ENCODE measurements around the gene USP9X. TPM values are rescaled to one million over a fixed set of nuclear protein-coding genes. Genes with fewer than 3 reads are reported as not detected.
"Not testable (repeated sequence)": the region's sequence is repeated elsewhere in the genome, so short reads cannot be mapped to it uniquely, and the experiment has no call there.

The USP9X gene
- total RNA-seq, 1 experiment from 2014 or later, result 43.5 TPM

- no peak for DNase-seq (ENCODE audit: low spot score)
Measured at GRCh38 chrX:41085512-41085877, 250 bp downstream of the USP9X start.

GRCh38 chrX:41085878-41086626 lies 807 bp downstream of the USP9X start:
- peak; percentile 36 for DNase-seq (ENCODE audit: low spot score)

GRCh38 chrX:41086627-41086932 lies 1.3 kb downstream of the USP9X start:
- no peak for DNase-seq (ENCODE audit: low spot score)

GRCh38 chrX:41087201-41087600 lies 2.0 kb downstream of the USP9X start:
- no peak for DNase-seq (ENCODE audit: low spot score)

DNA sequence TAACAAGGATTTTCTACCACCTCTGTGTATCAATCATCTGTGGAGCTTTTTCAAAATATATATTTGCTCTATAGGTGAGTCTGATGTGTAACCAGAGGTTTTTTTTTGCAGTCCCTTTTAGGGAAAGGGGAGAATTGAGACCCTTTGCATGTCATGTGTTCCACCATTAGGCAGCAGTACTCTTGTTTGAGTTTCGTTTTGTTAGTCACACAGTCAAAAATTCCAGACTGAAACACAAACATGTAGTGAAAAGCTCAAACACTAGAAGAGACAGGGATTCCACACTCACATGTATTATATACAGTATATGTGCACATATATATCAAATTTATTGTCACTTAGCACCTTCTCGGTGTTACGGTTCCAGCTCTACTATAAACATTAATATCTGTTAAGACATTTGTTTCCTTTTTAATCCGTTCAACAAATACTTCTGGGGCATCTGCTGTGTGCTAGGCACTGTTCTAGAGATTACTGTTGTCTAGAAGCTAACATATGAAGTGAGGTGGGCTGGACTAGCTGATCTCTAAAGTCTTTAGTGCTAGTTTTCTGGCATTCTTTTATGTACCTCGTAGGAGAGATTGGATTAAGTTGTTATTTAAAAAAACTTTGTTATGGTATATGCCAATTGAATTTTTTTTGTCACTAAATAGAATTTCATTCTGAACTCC lies 5.5 kb downstream of the USP9X start:
- no peak for DNase-seq (ENCODE audit: low spot score)

DNA sequence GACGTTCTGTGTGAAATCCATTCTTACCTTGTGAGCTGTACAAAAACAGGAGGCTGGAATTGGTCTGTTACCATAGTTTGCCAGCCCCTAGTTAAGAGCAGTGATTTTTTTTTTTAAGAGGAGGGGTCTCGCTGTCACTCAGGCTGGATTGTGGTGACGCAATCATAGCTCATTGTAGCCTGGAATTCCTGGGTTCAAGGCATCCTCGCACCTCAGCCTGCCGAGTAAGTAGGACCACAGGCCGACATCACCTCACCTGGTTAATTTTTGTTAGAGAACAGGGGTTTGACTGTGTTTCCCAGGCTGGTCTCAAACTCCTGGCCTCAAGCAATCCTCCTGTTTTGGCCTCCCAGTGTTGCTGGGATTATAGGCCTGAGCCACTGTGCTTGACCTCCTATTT lies 7.5 kb downstream of the USP9X start:
- no peak for DNase-seq (ENCODE audit: low spot score)

DNA sequence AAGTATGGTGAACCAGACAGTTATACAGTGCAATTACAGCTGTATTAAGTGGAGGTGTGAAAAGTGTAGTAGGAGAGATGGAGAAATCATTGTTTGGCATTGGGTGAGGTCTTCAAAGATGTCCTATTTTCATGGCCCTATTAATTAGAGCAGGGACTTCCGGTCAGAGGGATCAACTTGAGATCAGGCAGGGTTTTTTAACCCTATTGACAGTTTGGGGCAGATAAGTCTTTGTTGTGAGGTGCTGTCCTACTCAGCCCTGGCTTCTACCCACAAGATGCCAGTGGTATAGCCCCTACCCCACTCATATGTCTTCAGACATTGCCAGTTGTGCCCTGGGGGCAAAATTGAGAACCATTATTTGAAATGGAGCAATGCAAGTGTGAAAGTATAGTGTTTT lies 9.9 kb downstream of the USP9X start:
- no peak for DNase-seq (ENCODE audit: low spot score)

GRCh38 chrX:41095908-41096307 lies 10.7 kb downstream of the USP9X start:
- no peak for DNase-seq (ENCODE audit: low spot score)

- DNase-seq (ENCODE audit: low spot score), result no peak
Measured at GRCh38 chrX:41096339-41096955, 11.2 kb downstream of the USP9X start.

DNA sequence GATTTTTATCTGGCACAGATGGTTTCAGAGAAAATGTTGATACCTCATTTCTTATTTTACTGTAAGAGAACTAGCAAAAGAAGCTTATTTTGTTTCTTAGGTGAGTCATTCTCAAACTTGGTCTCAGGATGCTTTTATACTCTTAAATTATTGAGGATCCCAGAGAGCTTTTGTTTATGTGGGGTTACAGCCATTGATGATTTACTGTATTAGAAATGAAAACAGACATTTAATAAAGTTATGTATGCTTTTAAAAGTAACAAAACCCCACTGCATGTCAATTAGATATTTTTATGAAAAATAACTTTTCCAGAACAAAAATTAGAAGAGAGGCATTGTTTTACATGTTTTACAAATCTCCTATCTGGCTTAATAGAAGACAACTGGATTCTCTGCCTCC lies 12.1 kb downstream of the USP9X start:
- no peak for DNase-seq (ENCODE audit: low spot score)

GRCh38 chrX:41100200-41100599 lies 15.0 kb downstream of the USP9X start:
- DNase-seq (ENCODE audit: low spot score), result no peak

GRCh38 chrX:41100819-41101218 lies 15.6 kb downstream of the USP9X start:
- no peak for DNase-seq (ENCODE audit: low spot score)

GRCh38 chrX:41105005-41105404 lies 19.8 kb downstream of the USP9X start:
- no peak for DNase-seq (ENCODE audit: low spot score)

DNA sequence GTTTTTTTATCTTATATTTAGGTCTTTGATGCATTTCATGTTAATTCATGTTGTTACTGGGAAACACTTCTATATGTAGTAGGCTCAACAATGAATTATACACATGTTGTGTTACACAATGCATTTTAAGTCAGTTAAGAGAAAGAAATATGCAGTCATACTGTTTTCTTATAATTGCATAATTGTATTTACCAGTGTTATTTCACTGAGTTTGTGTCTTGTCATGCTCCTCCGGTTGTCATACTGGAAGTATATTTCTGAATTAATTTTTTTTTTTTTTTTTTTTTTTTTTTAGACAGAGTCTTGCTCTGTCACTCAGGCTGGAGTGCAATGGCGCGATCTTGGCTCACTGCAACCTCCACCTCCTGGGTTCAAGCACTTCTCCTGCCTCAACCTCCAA lies 21.0 kb downstream of the USP9X start:
- DNase-seq (ENCODE audit: low spot score), result not testable (repeated sequence)

DNA sequence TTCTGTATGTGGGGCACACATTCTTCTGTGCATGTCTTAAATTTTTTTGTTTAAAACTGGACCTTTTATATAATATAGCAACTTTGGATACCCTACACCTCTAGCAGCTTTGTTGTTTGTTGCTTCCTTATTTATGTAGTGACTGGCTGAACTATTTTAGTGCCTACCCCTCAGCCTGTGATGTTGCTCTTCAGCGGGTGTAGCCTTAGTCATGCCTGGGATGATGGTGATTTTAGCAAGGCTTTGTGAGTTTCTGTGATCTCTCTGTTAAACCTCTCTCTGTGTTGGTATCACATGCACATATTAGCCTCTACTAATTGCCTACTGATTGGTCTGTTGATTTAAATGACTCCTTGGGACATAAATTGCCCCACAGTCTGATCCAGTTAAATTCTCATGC lies 22.8 kb downstream of the USP9X start:
- DNase-seq (ENCODE audit: low spot score), result no peak

GRCh38 chrX:41108463-41109205 lies 23.4 kb downstream of the USP9X start:
- no peak for DNase-seq (ENCODE audit: low spot score)

- no peak for DNase-seq (ENCODE audit: low spot score)
Measured at GRCh38 chrX:41110801-41111625, 25.8 kb downstream of the USP9X start.

GRCh38 chrX:41115104-41115425 lies 29.8 kb downstream of the USP9X start:
- DNase-seq (ENCODE audit: low spot score), result peak; percentile 6

GRCh38 chrX:41116948-41117347 lies 31.7 kb downstream of the USP9X start:
- no peak for DNase-seq (ENCODE audit: low spot score)

- DNase-seq (ENCODE audit: low spot score), result no peak
Measured at GRCh38 chrX:41118156-41118555, 32.9 kb downstream of the USP9X start.

GRCh38 chrX:41119803-41120202 lies 34.6 kb downstream of the USP9X start:
- no peak for DNase-seq (ENCODE audit: low spot score)

GRCh38 chrX:41121766-41122165 lies 36.5 kb downstream of the USP9X start:
- no peak for DNase-seq (ENCODE audit: low spot score)

All from H4 (cell line).